ENCODE measurements around the gene ADCY4.

DNA sequence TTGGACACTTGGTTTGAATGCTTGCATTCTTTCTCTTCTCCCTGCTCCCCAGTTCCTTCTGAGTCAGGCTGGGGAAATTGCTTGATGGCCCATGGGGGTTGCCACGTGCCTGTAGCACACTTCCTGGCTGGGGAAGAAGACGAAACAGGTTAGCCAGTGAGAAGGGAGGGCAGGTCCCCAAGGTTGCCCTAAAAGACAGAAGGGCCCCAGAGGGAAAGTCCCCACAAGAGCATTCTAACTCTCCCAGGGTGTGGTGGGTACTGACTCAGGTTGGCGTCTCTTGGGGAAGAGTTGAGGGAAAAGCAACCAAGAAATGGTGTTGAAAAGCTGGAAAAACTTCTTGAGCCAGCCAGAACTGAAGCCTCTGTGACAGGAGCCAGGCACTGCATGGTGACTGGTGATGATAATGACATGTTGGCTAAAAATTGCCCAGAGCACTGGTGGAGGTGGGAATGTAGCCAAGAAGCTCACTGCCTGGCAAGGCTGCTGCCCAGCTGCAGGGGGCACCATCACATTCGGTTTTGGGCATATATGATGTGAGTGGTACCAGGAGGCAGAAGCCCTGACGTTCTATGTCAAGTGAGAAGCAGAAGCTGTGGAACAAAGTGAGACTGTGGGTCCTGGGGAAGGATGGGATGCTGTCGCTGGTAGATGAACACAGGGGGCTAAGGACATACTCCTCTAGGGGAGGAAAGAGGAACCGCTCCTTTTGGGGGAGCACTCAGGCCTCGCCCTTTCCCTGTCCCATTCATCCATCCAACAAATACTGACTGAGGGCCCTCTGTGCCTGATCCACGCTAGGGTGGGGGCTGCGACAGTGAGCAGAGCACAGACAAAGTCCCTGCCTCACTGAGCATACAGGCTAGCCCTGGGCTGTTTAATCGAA, 55.3 kb downstream of the ADCY4 start:
- TF ChIP-seq EZH2phosphoT487 (IDR thresholded peaks at IDR 0.05; ENCODE audit: borderline replicate concordance) (no peak), EZH2 (IDR thresholded peaks at IDR 0.05) (no peak), POLR2A (IDR thresholded peaks at IDR 0.05; ENCODE audit: borderline replicate concordance, extremely low read depth, insufficient read depth, insufficient read length) (no peak), POLR2AphosphoS5 (IDR thresholded peaks at IDR 0.05; ENCODE audit: low read depth, low read length) (no peak), ELF1 (IDR thresholded peaks at IDR 0.05; ENCODE audit: borderline replicate concordance, low read depth) (no peak), EGR1 (IDR thresholded peaks at IDR 0.05; ENCODE audit: low read depth) (no peak), ZNF274 (IDR thresholded peaks at IDR 0.05; ENCODE audit: low read depth, low read length) (no peak), SRF (IDR thresholded peaks at IDR 0.05; ENCODE audit: low read depth) (no peak), SIN3A (IDR thresholded peaks at IDR 0.05; ENCODE audit: low read depth) (no peak), YY1 (IDR thresholded peaks at IDR 0.05; ENCODE audit: extremely low read depth, insufficient replicate concordance, low read depth, low read length) (no peak)
- TF ChIP-seq, protein P1, sequence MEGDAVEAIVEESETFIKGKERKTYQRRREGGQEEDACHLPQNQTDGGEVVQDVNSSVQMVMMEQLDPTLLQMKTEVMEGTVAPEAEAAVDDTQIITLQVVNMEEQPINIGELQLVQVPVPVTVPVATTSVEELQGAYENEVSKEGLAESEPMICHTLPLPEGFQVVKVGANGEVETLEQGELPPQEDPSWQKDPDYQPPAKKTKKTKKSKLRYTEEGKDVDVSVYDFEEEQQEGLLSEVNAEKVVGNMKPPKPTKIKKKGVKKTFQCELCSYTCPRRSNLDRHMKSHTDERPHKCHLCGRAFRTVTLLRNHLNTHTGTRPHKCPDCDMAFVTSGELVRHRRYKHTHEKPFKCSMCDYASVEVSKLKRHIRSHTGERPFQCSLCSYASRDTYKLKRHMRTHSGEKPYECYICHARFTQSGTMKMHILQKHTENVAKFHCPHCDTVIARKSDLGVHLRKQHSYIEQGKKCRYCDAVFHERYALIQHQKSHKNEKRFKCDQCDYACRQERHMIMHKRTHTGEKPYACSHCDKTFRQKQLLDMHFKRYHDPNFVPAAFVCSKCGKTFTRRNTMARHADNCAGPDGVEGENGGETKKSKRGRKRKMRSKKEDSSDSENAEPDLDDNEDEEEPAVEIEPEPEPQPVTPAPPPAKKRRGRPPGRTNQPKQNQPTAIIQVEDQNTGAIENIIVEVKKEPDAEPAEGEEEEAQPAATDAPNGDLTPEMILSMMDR (IDR thresholded peaks at IDR 0.05 in 2 of 3, conservative IDR thresholded peaks at IDR 0.05 in 1 of 3; ENCODE audit: borderline replicate concordance in 1 of 3, insufficient read depth in 1 of 3, low read depth in 2 of 3, low read length in 2 of 3), result peak in 2 of 3 experiments; percentile 51 to 57; a peak in 4 of 6 replicates
- TF ChIP-seq, protein P2, sequence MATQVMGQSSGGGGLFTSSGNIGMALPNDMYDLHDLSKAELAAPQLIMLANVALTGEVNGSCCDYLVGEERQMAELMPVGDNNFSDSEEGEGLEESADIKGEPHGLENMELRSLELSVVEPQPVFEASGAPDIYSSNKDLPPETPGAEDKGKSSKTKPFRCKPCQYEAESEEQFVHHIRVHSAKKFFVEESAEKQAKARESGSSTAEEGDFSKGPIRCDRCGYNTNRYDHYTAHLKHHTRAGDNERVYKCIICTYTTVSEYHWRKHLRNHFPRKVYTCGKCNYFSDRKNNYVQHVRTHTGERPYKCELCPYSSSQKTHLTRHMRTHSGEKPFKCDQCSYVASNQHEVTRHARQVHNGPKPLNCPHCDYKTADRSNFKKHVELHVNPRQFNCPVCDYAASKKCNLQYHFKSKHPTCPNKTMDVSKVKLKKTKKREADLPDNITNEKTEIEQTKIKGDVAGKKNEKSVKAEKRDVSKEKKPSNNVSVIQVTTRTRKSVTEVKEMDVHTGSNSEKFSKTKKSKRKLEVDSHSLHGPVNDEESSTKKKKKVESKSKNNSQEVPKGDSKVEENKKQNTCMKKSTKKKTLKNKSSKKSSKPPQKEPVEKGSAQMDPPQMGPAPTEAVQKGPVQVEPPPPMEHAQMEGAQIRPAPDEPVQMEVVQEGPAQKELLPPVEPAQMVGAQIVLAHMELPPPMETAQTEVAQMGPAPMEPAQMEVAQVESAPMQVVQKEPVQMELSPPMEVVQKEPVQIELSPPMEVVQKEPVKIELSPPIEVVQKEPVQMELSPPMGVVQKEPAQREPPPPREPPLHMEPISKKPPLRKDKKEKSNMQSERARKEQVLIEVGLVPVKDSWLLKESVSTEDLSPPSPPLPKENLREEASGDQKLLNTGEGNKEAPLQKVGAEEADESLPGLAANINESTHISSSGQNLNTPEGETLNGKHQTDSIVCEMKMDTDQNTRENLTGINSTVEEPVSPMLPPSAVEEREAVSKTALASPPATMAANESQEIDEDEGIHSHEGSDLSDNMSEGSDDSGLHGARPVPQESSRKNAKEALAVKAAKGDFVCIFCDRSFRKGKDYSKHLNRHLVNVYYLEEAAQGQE (IDR thresholded peaks at IDR 0.05; ENCODE audit: low read depth), result no peak
- TF ChIP-seq, protein P3, sequence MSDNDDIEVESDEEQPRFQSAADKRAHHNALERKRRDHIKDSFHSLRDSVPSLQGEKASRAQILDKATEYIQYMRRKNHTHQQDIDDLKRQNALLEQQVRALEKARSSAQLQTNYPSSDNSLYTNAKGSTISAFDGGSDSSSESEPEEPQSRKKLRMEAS (IDR thresholded peaks at IDR 0.05), result no peak
- TF ChIP-seq, protein P4, sequence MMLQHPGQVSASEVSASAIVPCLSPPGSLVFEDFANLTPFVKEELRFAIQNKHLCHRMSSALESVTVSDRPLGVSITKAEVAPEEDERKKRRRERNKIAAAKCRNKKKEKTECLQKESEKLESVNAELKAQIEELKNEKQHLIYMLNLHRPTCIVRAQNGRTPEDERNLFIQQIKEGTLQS (IDR thresholded peaks at IDR 0.05), result no peak
